ENCODE data around the gene ADGRB3. TPM values are rescaled to one million over a fixed set of nuclear protein-coding genes. Genes with fewer than 3 reads are reported as not detected.
"Not testable (repeated sequence)": the region's sequence is repeated elsewhere in the genome, so short reads cannot be mapped to it uniquely, and the experiment has no call there.

The ADGRB3 gene
- total RNA-seq, 1 donor from 2014 or later = 14.9 TPM

GRCh38 chr6:68876792-68877493 lies 241.9 kb downstream of the ADGRB3 start:
- H3K36me3 Mint-ChIP-seq = no peaks in the 10 kb centered on the region
- H3K4me3 Mint-ChIP-seq = no peak overlapping the region
- DNase-seq (ENCODE audit: low spot score in 2 of 2, unreplicated experiment in 2 of 2) = no peak
- H3K9me3 Mint-ChIP-seq = peaks cover 4% of the 10 kb centered on the region
- TF ChIP-seq, protein P1, sequence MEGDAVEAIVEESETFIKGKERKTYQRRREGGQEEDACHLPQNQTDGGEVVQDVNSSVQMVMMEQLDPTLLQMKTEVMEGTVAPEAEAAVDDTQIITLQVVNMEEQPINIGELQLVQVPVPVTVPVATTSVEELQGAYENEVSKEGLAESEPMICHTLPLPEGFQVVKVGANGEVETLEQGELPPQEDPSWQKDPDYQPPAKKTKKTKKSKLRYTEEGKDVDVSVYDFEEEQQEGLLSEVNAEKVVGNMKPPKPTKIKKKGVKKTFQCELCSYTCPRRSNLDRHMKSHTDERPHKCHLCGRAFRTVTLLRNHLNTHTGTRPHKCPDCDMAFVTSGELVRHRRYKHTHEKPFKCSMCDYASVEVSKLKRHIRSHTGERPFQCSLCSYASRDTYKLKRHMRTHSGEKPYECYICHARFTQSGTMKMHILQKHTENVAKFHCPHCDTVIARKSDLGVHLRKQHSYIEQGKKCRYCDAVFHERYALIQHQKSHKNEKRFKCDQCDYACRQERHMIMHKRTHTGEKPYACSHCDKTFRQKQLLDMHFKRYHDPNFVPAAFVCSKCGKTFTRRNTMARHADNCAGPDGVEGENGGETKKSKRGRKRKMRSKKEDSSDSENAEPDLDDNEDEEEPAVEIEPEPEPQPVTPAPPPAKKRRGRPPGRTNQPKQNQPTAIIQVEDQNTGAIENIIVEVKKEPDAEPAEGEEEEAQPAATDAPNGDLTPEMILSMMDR (IDR thresholded peaks at IDR 0.05; ENCODE audit: unreplicated experiment) = peak; percentile 50
- peaks cover 5% of the 10 kb centered on the region for H3K4me1 Mint-ChIP-seq
- H3K27ac Mint-ChIP-seq = no peak overlapping the region
- H3K27me3 Mint-ChIP-seq (ENCODE audit: low read depth) = peaks cover 3% of the 10 kb centered on the region

- no peaks in the 10 kb centered on the region for H3K36me3 Mint-ChIP-seq
- no peak overlapping the region for H3K27ac Mint-ChIP-seq
- peaks cover 4% of the 10 kb centered on the region for H3K9me3 Mint-ChIP-seq
- no peak overlapping the region for H3K4me3 Mint-ChIP-seq
- no peak for DNase-seq (ENCODE audit: low spot score in 2 of 2, unreplicated experiment in 2 of 2)
- TF ChIP-seq, protein P1 (IDR thresholded peaks at IDR 0.05; ENCODE audit: unreplicated experiment) = no peak
- H3K27me3 Mint-ChIP-seq (ENCODE audit: low read depth) = no peaks in the 10 kb centered on the region
- H3K4me1 Mint-ChIP-seq = no peaks in the 10 kb centered on the region
Observed at GRCh38 chr6:68880050-68880813, 245.2 kb downstream of the ADGRB3 start.

GRCh38 chr6:68883325-68883724 lies 248.2 kb downstream of the ADGRB3 start:
- not testable (repeated sequence) for H3K4me3 Mint-ChIP-seq; H3K36me3 Mint-ChIP-seq; H3K9me3 Mint-ChIP-seq; H3K27ac Mint-ChIP-seq; DNase-seq (ENCODE audit: low spot score in 2 of 2, unreplicated experiment in 2 of 2); H3K27me3 Mint-ChIP-seq (ENCODE audit: low read depth); H3K4me1 Mint-ChIP-seq

GRCh38 chr6:68891419-68891818 lies 256.3 kb downstream of the ADGRB3 start:
- Mint-ChIP-seq H3K36me3 (peaks cover 3% of the 10 kb centered on the region), H3K4me3 (no peak overlapping the region), H3K4me1 (peaks cover 4% of the 10 kb centered on the region), H3K27me3 (ENCODE audit: low read depth) (peaks cover 3% of the 10 kb centered on the region), H3K9me3 (peaks cover 9% of the 10 kb centered on the region), H3K27ac (no peak overlapping the region)
- TF ChIP-seq, protein P1 (IDR thresholded peaks at IDR 0.05; ENCODE audit: unreplicated experiment) = no peak
- no peak for DNase-seq (ENCODE audit: low spot score in 2 of 2, unreplicated experiment in 2 of 2)

DNA sequence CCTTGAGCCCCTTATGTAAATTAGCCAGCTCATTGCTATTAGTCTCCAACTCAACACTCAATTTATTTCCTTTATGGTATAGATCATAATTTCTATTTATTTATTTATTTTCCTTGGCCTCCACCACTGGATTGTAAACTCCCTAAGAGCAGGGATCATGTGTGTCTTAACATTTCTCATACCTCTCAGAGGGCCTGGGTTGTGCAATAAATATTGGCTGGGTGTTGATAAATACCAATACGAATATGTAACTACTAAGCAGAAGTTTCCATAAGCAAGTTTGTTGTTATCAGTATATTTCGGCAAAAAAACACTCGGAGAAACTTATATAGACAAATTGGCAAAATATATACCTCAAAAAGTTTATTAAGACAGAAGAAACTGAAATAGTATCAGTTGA lies 257.4 kb downstream of the ADGRB3 start:
- H3K36me3 Mint-ChIP-seq = peaks cover 3% of the 10 kb centered on the region
- TF ChIP-seq, protein P1 (IDR thresholded peaks at IDR 0.05; ENCODE audit: unreplicated experiment) = no peak
- H3K4me3 Mint-ChIP-seq = no peak overlapping the region
- H3K27ac Mint-ChIP-seq = no peak overlapping the region
- H3K4me1 Mint-ChIP-seq = peaks cover 4% of the 10 kb centered on the region
- H3K27me3 Mint-ChIP-seq (ENCODE audit: low read depth) = peaks cover 7% of the 10 kb centered on the region
- DNase-seq (ENCODE audit: low spot score in 2 of 2, unreplicated experiment in 2 of 2) = no peak
- peaks cover 9% of the 10 kb centered on the region for H3K9me3 Mint-ChIP-seq

GRCh38 chr6:68895929-68896328 lies 260.8 kb downstream of the ADGRB3 start:
- Mint-ChIP-seq H3K9me3 (peaks cover 1% of the 10 kb centered on the region), H3K4me1 (peaks cover 4% of the 10 kb centered on the region), H3K27ac (no peak overlapping the region), H3K27me3 (ENCODE audit: low read depth) (peaks cover 7% of the 10 kb centered on the region), H3K4me3 (no peak overlapping the region), H3K36me3 (no peaks in the 10 kb centered on the region)
- TF ChIP-seq, protein P1 (IDR thresholded peaks at IDR 0.05; ENCODE audit: unreplicated experiment) = no peak
- DNase-seq (ENCODE audit: low spot score in 2 of 2, unreplicated experiment in 2 of 2) = no peak

Measured in mesothelial cell of epicardium (in vitro differentiated cells).